RWPE2 (cell line): ENCODE measurements around the gene ADRA2A.

Experiments
- ATAC-seq: fragments of 200-7000 bp; cut with Tn5 transposase; 3 replicates; pipeline ENCODE4 v1.9.1; 2021; ENCODE audit warnings: low read depth
- DNase-seq: peaks from one replicate; pipeline ENCODE4 v3.0.0-alpha.2; 2020; ENCODE audit warnings: low spot score
- H3K27ac ChIP-seq: fragments of 450-650 bp; 2 replicates; pipeline ENCODE4 v1.5.1; 2017; ENCODE audit warnings: mild to moderate bottlenecking; ENCODE audit not compliant: poor library complexity, severe bottlenecking
- H3K27me3 ChIP-seq: fragments of 250-450 bp; sonication (Bioruptor Pico); 2 replicates; pipeline ENCODE4 v1.5.1; 2021; ENCODE audit warnings: mild to moderate bottlenecking, moderate library complexity; ENCODE audit not compliant: insufficient read depth, poor library complexity, severe bottlenecking
- H3K36me3 ChIP-seq: fragments of 250-450 bp; sonication (Bioruptor Pico); 2 replicates; pipeline ENCODE4 v1.5.1; 2020; ENCODE audit warnings: low read depth, mild to moderate bottlenecking, moderate library complexity
- H3K4me1 ChIP-seq: fragments of 250-450 bp; sonication (Bioruptor Pico); 2 replicates; pipeline ENCODE4 v1.5.1; 2021; ENCODE audit warnings: mild to moderate bottlenecking, moderate library complexity; ENCODE audit not compliant: insufficient read depth, poor library complexity, severe bottlenecking
- H3K4me3 ChIP-seq: fragments of 250-450 bp; sonication (Bioruptor Pico); 2 replicates; pipeline ENCODE4 v1.5.1; 2021; ENCODE audit warnings: mild to moderate bottlenecking, moderate library complexity; ENCODE audit not compliant: severe bottlenecking
- H3K9me3 ChIP-seq: fragments of 250-450 bp; sonication (Bioruptor Pico); 2 replicates; pipeline ENCODE4 v1.5.1; 2021; ENCODE audit warnings: mild to moderate bottlenecking, moderate library complexity; ENCODE audit not compliant: severe bottlenecking
- CTCF ChIP-seq: fragments of 450-650 bp; IDR thresholded peaks from one replicate; pipeline ENCODE4 v1.5.1; 2017; ENCODE audit warnings: mild to moderate bottlenecking, moderate library complexity; ENCODE audit not compliant: poor library complexity, severe bottlenecking

Gene ADRA2A

GRCh38 chr10:111107846-111108245 is 31.0 kb downstream of the ADRA2A start:
- Histone ChIP-seq H3K9me3 (no peaks in the 10 kb centered on the region), H3K4me1 (no peaks in the 10 kb centered on the region), H3K4me3 (no peak overlapping the region), H3K27me3 (no peaks in the 10 kb centered on the region), H3K36me3 (no peaks in the 10 kb centered on the region), H3K27ac (no peak overlapping the region)
- no peak for DNase-seq
- ATAC-seq, result no peak
- no peak for TF ChIP-seq CTCF

- no peak for TF ChIP-seq CTCF
- H3K4me3 ChIP-seq, result no peak overlapping the region
- H3K27ac ChIP-seq, result no peak overlapping the region
- H3K27me3 ChIP-seq, result no peaks in the 10 kb centered on the region
- H3K9me3 ChIP-seq, result no peaks in the 10 kb centered on the region
- ATAC-seq (no peak), DNase-seq (no peak)
- no peaks in the 10 kb centered on the region for H3K36me3 ChIP-seq
- no peaks in the 10 kb centered on the region for H3K4me1 ChIP-seq
These were observed 31.6 kb downstream of the ADRA2A start for GRCh38 chr10:111108441-111108840.

- DNase-seq, result no peak
- TF ChIP-seq CTCF, result no peak
- no peaks in the 10 kb centered on the region for H3K9me3 ChIP-seq
- H3K4me1 ChIP-seq, result no peaks in the 10 kb centered on the region
- H3K4me3 ChIP-seq, result no peak overlapping the region
- ATAC-seq, result 0 out of 3 replicates have a peak, but pooled peaks have one; percentile 14
- no peak overlapping the region for H3K27ac ChIP-seq
- no peaks in the 10 kb centered on the region for H3K36me3 ChIP-seq
- H3K27me3 ChIP-seq, result no peaks in the 10 kb centered on the region
These were observed 32.8 kb downstream of the ADRA2A start for GRCh38 chr10:111109501-111110242.

- Histone ChIP-seq H3K4me1 (no peaks in the 10 kb centered on the region), H3K4me3 (no peak overlapping the region), H3K27me3 (no peaks in the 10 kb centered on the region), H3K36me3 (no peaks in the 10 kb centered on the region), H3K9me3 (no peaks in the 10 kb centered on the region), H3K27ac (no peak overlapping the region)
- ATAC-seq, result no peak
- no peak for DNase-seq
- no peak for TF ChIP-seq CTCF
These were observed 33.9 kb downstream of the ADRA2A start for GRCh38 chr10:111110771-111111170.

GRCh38 chr10:111112333-111112732 is 35.5 kb downstream of the ADRA2A start:
- no peak for TF ChIP-seq CTCF
- H3K4me1 ChIP-seq, result no peaks in the 10 kb centered on the region
- H3K27me3 ChIP-seq, result no peaks in the 10 kb centered on the region
- H3K36me3 ChIP-seq, result no peaks in the 10 kb centered on the region
- H3K4me3 ChIP-seq, result no peak overlapping the region
- no peaks in the 10 kb centered on the region for H3K9me3 ChIP-seq
- ATAC-seq (no peak), DNase-seq (no peak)
- H3K27ac ChIP-seq, result no peak overlapping the region
